IMR-90 (cell line): ENCODE data around the gene RFTN1. TPM values are rescaled to one million over a fixed set of nuclear protein-coding genes. Genes with fewer than 3 reads are reported as not detected.

Experiments used
- ATAC-seq: fragments of 200-7000 bp; cut with Tn5 transposase; 2 replicates; pipeline ENCODE4 v1.9.1; 2020; ENCODE audit warnings: low read depth, mild to moderate bottlenecking, moderate library complexity
- BruUV-seq: library from RNA; stranded (reverse); fragments of 400-500 nt; replicated peaks from 2 replicates; lab custom pipeline; 2021; lab: Mats Ljungman, UMichigan
- CTCF ChIA-PET: fragments of 300-600 bp; formaldehyde crosslinking; extraction: SDS; loops from one replicate; lab custom pipeline; 2021; ENCODE audit warnings: antibody characterized with exemption; lab: Yijun Ruan, JAX
- POLR2A ChIA-PET: fragments of 300-600 bp; sonication (Branson Sonifier 250); formaldehyde crosslinking; loops from one replicate; lab custom pipeline; 2022; ENCODE audit warnings: antibody characterized with exemption; ENCODE audit not compliant: unreplicated experiment; lab: Charles Lee
- DNase-seq: peaks from one replicate; pipeline ENCODE4 v3.0.0; 2013
- H2AFZ ChIP-seq: replicated peaks from 2 replicates; pipeline ENCODE3; 2013; ENCODE audit warnings: low read length, mild to moderate bottlenecking; ENCODE audit not compliant: poor library complexity
- H2AK5ac ChIP-seq: 2 replicates; pipeline ENCODE4 v1.6.1; 2013; ENCODE audit warnings: low read depth, low read length, inconsistent platforms
- H2AK9ac ChIP-seq: replicated peaks from 2 replicates; pipeline ENCODE3; 2013; ENCODE audit warnings: mild to moderate bottlenecking, low read depth, low read length, moderate library complexity; ENCODE audit not compliant: poor library complexity
- H2BK120ac ChIP-seq: 2 replicates; pipeline ENCODE4 v1.6.1; 2013; ENCODE audit warnings: low read depth, low read length, inconsistent platforms
- H2BK15ac ChIP-seq: 3 replicates; pipeline ENCODE4 v1.6.1; 2013; ENCODE audit warnings: low read depth, low read length, inconsistent platforms
- H2BK20ac ChIP-seq: 2 replicates; pipeline ENCODE4 v1.6.1; 2013; ENCODE audit warnings: low read depth, mild to moderate bottlenecking, inconsistent platforms, low read length, moderate library complexity
- H2BK5ac ChIP-seq: 2 replicates; pipeline ENCODE4 v1.6.1; 2013; ENCODE audit warnings: mild to moderate bottlenecking, low read depth, low read length, inconsistent platforms; ENCODE audit not compliant: poor library complexity, severe bottlenecking
- H3K14ac ChIP-seq: replicated peaks from 2 replicates; pipeline ENCODE4 v1.6.1; 2013; ENCODE audit warnings: low read depth, low read length, inconsistent platforms
- H3K18ac ChIP-seq: 2 replicates; pipeline ENCODE4 v1.6.1; 2013; ENCODE audit warnings: low read depth, low read length, control low read depth
- H3K23ac ChIP-seq: 2 replicates; pipeline ENCODE4 v1.6.1; 2013; ENCODE audit warnings: low read depth, low read length, inconsistent platforms
- H3K27ac ChIP-seq: 2 replicates; pipeline ENCODE4 v1.5.1; 2013; ENCODE audit warnings: mild to moderate bottlenecking, control low read depth, low read length; ENCODE audit not compliant: insufficient read depth
- H3K27me3 ChIP-seq: 2 replicates; pipeline ENCODE4 v1.6.1; 2013; ENCODE audit warnings: low read length; ENCODE audit not compliant: control insufficient read depth, insufficient read depth
- H3K36me3 ChIP-seq: 2 replicates; pipeline ENCODE4 v1.6.1; 2013; ENCODE audit warnings: low read length, mixed read lengths; ENCODE audit not compliant: control insufficient read depth, insufficient read depth
- H3K4ac ChIP-seq: 2 replicates; pipeline ENCODE4 v1.6.1; 2013; ENCODE audit warnings: low read depth, low read length, inconsistent platforms
- H3K4me1 ChIP-seq: 2 replicates; pipeline ENCODE4 v1.6.1; 2013; ENCODE audit warnings: low read length, mixed read lengths; ENCODE audit not compliant: control insufficient read depth, insufficient read depth
- H3K4me2 ChIP-seq: 2 replicates; pipeline ENCODE4 v1.6.1; 2013; ENCODE audit warnings: low read depth, mild to moderate bottlenecking, control low read depth, low read length, moderate library complexity
- H3K4me3 ChIP-seq: 2 replicates; pipeline ENCODE4 v1.5.1; 2013; ENCODE audit warnings: low read depth, mild to moderate bottlenecking, control low read depth, low read length, moderate library complexity; ENCODE audit not compliant: insufficient read depth
- H3K56ac ChIP-seq: 2 replicates; pipeline ENCODE4 v1.6.1; 2013; ENCODE audit warnings: low read length, inconsistent platforms; ENCODE audit not compliant: insufficient read depth; ENCODE audit errors: extremely low read depth
- H3K79me1 ChIP-seq, 2 experiments: 2 replicates each; pipeline ENCODE4 v1.6.1; 2013; ENCODE audit warnings: low read length in 2 of 2, inconsistent platforms in 1 of 2, low read depth in 1 of 2
- H3K9ac ChIP-seq: 2 replicates; pipeline ENCODE4 v1.6.1; 2013; ENCODE audit warnings: low read depth, low read length, control low read depth
- H3K9me1 ChIP-seq: 2 replicates; pipeline ENCODE4 v1.6.1; 2013; ENCODE audit warnings: low read length, inconsistent platforms; ENCODE audit not compliant: insufficient read depth
- H3K9me3 ChIP-seq: 2 replicates; pipeline ENCODE4 v1.6.1; 2013; ENCODE audit warnings: low read length; ENCODE audit not compliant: control insufficient read depth, insufficient read depth
- H4K20me1 ChIP-seq: 2 replicates; pipeline ENCODE4 v1.6.1; 2013; ENCODE audit warnings: low read length, inconsistent platforms; ENCODE audit not compliant: insufficient read depth
- H4K5ac ChIP-seq: 2 replicates; pipeline ENCODE4 v1.6.1; 2013; ENCODE audit warnings: mild to moderate bottlenecking, low read depth, low read length, control low read depth
- H4K8ac ChIP-seq, 2 experiments: 2 replicates each; pipeline ENCODE4 v1.6.1; 2013; ENCODE audit warnings: low read depth in 2 of 2, low read length in 2 of 2, control low read depth in 1 of 2, inconsistent platforms in 1 of 2
- H4K91ac ChIP-seq: 2 replicates; pipeline ENCODE4 v1.6.1; 2013; ENCODE audit warnings: low read depth, low read length, inconsistent platforms; ENCODE audit not compliant: insufficient read depth
- BHLHE40 ChIP-seq: fragments of 150-350 bp; IDR thresholded peaks from 2 replicates; pipeline ENCODE4 v1.6.1; 2016; ENCODE audit warnings: mild to moderate bottlenecking, low read depth, low read length
- CTCF ChIP-seq: conservative IDR thresholded peaks from 2 replicates; pipeline ENCODE4 v1.5.1; 2012; ENCODE audit warnings: mild to moderate bottlenecking, low read depth, low read length, improper control_type of control experiment
- MAFK ChIP-seq: IDR thresholded peaks from 2 replicates; pipeline ENCODE4 v1.6.1; 2012; ENCODE audit warnings: low read depth, low read length, improper control_type of control experiment
- MAZ ChIP-seq: IDR thresholded peaks from 2 replicates; pipeline ENCODE4 v1.6.1; 2012; ENCODE audit warnings: low read depth, mild to moderate bottlenecking, low read length, improper control_type of control experiment, moderate library complexity, borderline replicate concordance
- RAD21 ChIP-seq: IDR thresholded peaks from 2 replicates; pipeline ENCODE4 v1.6.1; 2012; ENCODE audit warnings: low read length, improper control_type of control experiment
- SMC3 ChIP-seq: fragments of 150-350 bp; IDR thresholded peaks from 2 replicates; pipeline ENCODE4 v1.6.1; 2016; ENCODE audit warnings: low read depth, mild to moderate bottlenecking, antibody characterized with exemption, low read length, moderate library complexity
- USF2 ChIP-seq: fragments of 150-350 bp; IDR thresholded peaks from 2 replicates; pipeline ENCODE4 v1.6.1; 2017; ENCODE audit warnings: mild to moderate bottlenecking, antibody characterized with exemption, low read length, low read depth
- WGBS, 2 experiments: methylation state at CpG; one replicate each; pipeline versions ENCODE4 v1.1.5 to v1.1.7; 2013; ENCODE audit warnings: missing lambda C conversion rate in 2 of 2; ENCODE audit not compliant: insufficient read length in 1 of 2; ENCODE audit errors: extremely low coverage in 2 of 2; 5-methylcytosine and 5-hydroxymethylcytosine counted together
- dilution Hi-C: fragments of 300-500 bp; cut with HindIII; formaldehyde crosslinking; loops from one replicate; pipeline ENCODE4 v1.14.3; 2018; ENCODE audit warnings: low sequenced_read_pairs; ENCODE audit not compliant: unreplicated experiment
- in situ Hi-C: fragments of 300-500 bp; cut with MboI; formaldehyde crosslinking; loops from 3 replicates; pipeline ENCODE4 v1.14.3; 2019; ENCODE audit warnings: low sequenced_read_pairs, inconsistent platforms, mixed read lengths
- intact Hi-C: fragments of 100-400 bp; cut with micrococcal nuclease; formaldehyde crosslinking; loops from 2 replicates; pipeline ENCODE4 v1.10.0; 2022
- polyA plus RNA-seq, 3 experiments: library from polyadenylated mRNA; depleted of rRNA; stranded (reverse); fragments of >200 nt; gene quantifications; 2 replicates each; pipeline ENCODE4 v1.2.3, GENCODE V29; 2012; ENCODE audit warnings: low replicate concordance in 1 of 3
- total RNA-seq: library from RNA; depleted of rRNA; stranded (reverse); fragments of >200 nt; gene quantifications from 2 replicates; pipeline ENCODE4 v1.2.3, GENCODE V29; 2012

The RFTN1 gene
- total and polyA plus RNA-seq, 2 of the 4 experiments (the other 2 are of a cell fraction) = 45.0 to 52.0 TPM

GRCh38 chr3:16399473-16399872 is 114.0 kb downstream of the RFTN1 start:
- peak overlapping the region; percentile 63 for H2AFZ ChIP-seq
- intact Hi-C loops = no loop called here

More at GRCh38 chr3:16399473-16399872, 114.0 kb downstream of the RFTN1 start:
- H3K27ac ChIP-seq = peak overlapping the region; percentile 70; the same call in 1 of the 2 replicates
- in situ Hi-C loops (no loop called here), dilution Hi-C loops (no loop called here)
- H3K36me3 ChIP-seq = peaks cover 5% of the 10 kb centered on the region; the same call in 1 of the 2 replicates
- ATAC-seq = peak; percentile 92
- H2AK9ac ChIP-seq = peak overlapping the region; percentile 70
- CTCF ChIA-PET = interaction anchor here (0.7 kb wide), 1 partner anchor 116 kb away, joined by 3 read pairs; no protein-coding TSS in a partner anchor
- peak overlapping the region; percentile 51 for H3K4me2 ChIP-seq
- peak overlapping the region; percentile 54 for H3K23ac ChIP-seq
- H3K4ac ChIP-seq = peak overlapping the region; percentile 71
- H3K79me1 ChIP-seq = peaks cover 29 to 58% of the 10 kb centered on the region in 2 experiments
- H3K9me3 ChIP-seq = no peaks in the 10 kb centered on the region
- peak overlapping the region; percentile 55 for H3K18ac ChIP-seq
- peak overlapping the region; percentile 62 for H2AK5ac ChIP-seq
- peak overlapping the region; percentile 24; the same call in 1 of the 2 replicates for H3K9ac ChIP-seq
- BruUV-seq = no TSS peak
- H3K14ac ChIP-seq = peak overlapping the region; percentile 71
- no peak overlapping the region for H3K4me3 ChIP-seq
- peaks cover 38% of the 10 kb centered on the region for H3K9me1 ChIP-seq
- POLR2A ChIA-PET = no interaction called here
- peaks cover 35% of the 10 kb centered on the region for H3K4me1 ChIP-seq
- DNase-seq = peak; percentile 95
- WGBS, 2 experiments = 12% methylated on average over 6 of the region's 6 CpGs; no CpG with 5 or more reads in 1 of the 2 experiments
- H2BK20ac ChIP-seq = peak overlapping the region; percentile 65
- peak overlapping the region; percentile 50 for H4K5ac ChIP-seq
- H2BK5ac ChIP-seq = peak overlapping the region; percentile 72
- peak overlapping the region in 1 of 2 experiments; percentile 84; a peak in 3 of 4 replicates for H4K8ac ChIP-seq
- H2BK15ac ChIP-seq = peak overlapping the region; percentile 79; the same call in 2 of the 3 replicates
- H3K27me3 ChIP-seq = no peaks in the 10 kb centered on the region
- no peak overlapping the region; the same call in none of the 2 replicates for H3K56ac ChIP-seq
- peak overlapping the region; percentile 79 for H2BK120ac ChIP-seq
- H4K91ac ChIP-seq = peak overlapping the region; percentile 50
- no peak for TF ChIP-seq USF2
- peak; percentile 63; the same call in 1 of the 2 replicates for TF ChIP-seq MAZ
- TF ChIP-seq SMC3 = peak; percentile 61
- TF ChIP-seq RAD21 = peak; percentile 55
- TF ChIP-seq BHLHE40 = no peak
- 0 out of 2 replicates have a peak, but pooled peaks have one; percentile 18 for TF ChIP-seq MAFK
- TF ChIP-seq CTCF = peak; percentile 53
- peaks cover 23% of the 10 kb centered on the region for H4K20me1 ChIP-seq
